DMS 273 treated with DMSO at 0.1 percent for 48 hours (cell line): ENCODE data around the gene APOBEC3B.
"Not testable (repeated sequence)": the region's sequence is repeated elsewhere in the genome, so short reads cannot be mapped to it uniquely, and the experiment has no call there.

ENCODE experiments used
- DNase-seq: peaks from one replicate; lab custom pipeline; 2025; lab: John Stamatoyannopoulos, UW

The APOBEC3B gene

GRCh38 chr22:38951734-38952133, 30.4 kb upstream of the APOBEC3B start:
- no peak for DNase-seq

DNA sequence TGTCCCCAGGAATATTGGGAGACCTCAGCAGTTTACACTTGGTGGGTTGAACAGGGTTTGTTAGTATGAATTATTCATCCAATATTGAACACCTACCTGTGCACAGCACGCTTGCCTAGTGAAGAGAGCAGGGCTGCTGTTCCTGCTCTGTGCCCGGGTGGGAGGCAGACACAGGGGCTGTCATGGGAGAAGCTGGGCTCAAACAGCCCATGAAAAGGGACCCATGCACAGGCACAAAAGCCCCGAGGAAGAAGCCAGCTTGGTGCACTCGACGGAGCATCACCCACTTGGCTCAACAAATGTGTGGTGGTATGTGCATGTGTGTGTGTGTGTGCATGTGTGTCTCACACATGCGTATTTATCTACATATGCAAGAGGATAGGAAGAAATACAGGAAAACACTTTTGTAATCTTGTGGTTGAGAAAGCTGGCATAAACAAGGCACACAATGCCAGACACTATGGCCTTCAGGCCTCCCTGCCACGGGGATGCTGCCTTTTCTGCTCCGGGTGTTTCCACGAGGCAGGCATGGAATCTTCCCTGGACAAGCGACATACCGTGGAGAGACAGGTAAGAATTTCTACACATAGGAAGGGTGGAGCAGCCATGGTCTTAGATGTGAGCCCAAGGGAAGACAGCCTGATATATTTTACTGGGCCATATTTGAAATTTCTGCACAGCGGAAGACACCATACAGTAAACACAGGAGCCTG, 29.7 kb upstream of the APOBEC3B start:
- no peak for DNase-seq

- no peak for DNase-seq
These were observed 29.1 kb upstream of the APOBEC3B start for GRCh38 chr22:38953091-38953490.

DNA sequence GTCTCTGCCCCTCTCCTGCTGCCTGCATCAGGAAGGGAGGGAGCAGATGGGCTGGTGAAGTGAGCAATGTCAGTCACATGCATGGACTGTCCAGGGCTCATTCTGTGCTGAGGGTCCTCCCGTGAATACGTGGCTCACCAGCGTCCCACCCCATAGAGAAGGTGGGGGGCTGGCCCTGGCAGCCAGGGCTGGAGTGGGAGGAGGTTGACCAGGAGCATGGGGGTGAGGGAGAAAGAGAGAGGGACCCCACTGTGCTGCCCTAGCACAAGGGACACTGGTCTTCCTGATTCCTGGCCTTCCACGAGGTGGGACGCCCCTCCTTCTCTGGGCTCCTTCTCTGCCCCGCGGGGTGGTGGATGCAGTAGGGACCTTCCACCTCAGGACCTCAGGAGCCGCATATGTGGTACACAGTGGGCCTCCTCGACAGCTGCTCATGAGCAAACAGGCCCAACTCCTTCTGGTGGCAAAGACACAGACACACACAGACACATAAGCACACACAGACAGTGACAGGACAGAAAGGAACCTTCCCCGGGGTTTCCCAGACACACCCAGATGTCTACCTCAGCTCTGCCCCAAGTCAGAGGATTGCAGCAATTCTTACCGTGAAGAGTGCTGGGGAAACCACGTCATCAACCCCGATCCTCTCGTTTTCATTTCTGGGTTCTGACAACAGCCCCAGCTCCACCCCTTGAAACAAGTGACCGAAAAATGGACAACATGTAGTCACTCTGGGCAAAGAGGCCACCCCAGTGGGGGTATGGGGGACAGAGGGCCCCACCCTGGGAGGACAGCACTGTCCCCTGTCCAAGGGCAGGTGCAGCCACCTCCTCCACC, 28.4 kb upstream of the APOBEC3B start:
- DNase-seq: no peak

DNA sequence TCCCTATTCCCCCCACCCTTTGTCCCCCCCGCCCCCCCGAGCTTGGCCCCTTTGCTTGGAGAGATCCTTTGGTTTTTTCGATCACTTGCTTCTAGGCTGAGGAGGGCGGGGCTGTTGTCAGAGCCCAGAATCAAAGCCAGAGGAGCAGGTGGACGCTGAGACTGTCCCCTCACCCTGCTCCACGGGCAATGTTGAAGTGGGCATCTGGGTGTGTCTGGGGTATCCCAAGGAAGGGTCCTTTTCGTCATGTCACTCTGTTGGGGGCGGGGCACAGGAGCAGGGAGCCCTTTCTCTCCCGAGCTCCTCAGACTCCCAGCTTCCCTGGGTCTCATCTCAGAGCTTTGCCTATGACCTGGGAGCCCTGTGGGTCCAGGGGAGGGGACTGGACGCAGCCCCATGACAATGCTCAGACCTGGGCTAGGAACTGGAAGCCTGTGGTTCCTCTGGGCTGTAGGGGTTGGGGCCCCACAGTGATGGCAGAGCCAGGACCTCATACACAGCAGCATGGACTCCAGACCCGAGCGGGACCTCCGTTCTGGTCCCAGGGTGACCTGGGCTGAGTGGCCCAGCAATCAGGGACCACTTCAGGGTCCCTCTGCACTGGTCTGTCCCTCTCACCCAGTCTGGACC, 27.6 kb upstream of the APOBEC3B start:
- no peak for DNase-seq

DNA sequence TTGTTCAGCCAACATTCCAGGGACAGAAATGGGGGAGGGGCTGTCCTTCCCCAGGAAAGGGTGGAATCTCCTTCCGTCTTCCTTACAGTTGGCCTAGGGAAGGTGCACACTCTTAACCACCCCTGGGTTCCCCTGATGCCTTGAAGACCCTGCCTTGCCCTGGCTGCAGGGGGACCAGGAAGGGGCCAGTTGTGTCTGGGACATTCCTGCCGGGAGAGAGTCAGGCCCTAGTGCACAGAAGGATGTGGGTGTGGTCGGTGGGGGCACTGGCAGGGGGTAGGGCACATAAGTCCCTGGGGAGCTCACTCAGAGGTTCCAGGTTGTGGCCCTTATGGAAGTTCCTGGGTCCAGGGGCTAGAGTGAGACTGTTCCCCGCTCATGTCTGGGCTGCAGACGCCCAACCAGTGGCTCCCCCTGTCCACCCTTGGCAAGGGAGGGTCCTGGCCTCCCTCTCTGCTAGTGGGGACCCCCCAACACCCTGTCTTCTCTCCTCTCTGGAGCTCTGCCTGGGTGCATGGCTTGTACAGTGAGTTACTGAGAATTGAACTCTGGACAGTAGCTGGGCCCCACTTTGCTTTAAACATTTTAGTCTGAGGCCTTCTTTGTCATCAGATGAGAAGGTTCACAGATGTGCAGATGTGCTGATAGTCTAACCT, 26.8 kb upstream of the APOBEC3B start:
- DNase-seq: no peak

DNA sequence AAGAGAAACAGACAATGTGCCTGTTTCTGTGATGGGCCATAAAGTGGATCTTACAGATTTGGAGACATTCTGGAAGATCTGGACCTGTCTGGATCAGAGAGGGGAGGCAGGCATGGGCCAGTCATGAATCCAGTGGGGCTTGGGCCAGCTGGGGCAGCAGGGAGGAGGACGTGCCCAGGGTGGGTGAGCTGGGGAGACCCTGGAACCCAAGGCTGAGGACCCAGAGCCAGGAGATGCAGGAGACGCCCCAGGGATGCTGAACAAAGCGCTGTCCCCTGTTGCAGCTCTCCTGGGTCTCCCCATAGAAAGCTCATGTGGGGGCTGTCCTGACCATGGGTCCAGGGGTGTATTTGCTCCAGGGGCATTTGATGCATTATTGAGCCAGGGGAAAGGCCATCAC, 26.2 kb upstream of the APOBEC3B start:
- no peak for DNase-seq

DNA sequence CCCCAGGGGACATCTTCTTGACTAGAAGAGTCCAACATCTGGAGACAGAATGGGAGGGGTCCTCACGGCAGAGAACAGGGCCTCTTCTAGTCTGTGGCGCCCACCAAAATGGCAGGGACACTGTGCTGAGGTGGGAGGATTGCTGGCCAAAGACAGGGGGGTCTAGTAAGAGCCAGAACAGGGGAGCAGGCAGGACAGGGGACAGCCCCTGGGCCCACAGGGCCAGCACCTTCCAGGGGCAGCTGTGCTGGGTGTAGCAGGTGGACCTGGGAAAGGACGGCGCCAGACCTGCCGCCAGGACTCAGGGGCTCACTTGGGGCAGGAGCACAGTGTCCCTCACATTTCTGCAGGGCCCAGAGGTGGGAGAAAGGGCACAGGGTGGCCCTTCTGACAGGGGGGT, 25.6 kb upstream of the APOBEC3B start:
- no peak for DNase-seq

DNA sequence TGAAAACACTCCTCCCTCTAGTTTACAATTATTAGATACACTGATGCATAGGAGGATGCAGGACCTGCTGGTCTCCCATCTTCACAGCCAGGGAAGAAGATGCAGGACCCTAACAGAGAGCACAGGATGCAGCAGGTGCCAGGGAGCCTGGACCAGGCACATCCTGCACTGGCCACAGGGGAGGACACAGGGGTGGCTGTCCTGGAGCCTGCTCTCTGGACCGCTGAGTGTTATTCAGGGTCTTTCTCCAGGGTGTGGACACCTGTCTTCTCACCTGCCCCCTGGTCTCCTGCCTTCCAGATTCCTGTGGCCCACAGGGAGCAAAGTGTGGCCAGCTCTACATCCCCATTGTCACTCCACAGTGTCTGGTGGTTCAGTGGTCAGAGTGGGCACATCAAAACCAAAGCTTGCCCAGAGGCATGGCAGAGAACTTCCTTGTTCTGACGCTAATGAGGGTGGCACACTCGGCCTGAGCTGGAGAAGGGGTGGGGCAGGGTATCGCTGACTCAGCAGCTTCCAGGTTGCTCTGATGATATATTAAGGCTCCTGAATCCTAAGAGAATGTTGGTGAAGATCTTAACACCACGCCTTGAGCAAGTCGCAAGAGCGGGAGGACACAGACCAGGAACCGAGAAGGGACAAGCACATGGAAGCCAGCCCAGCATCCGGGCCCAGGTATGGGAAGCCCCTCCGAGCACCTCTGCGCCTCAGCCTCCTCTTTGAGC, 24.9 kb upstream of the APOBEC3B start, which contains the start of gene APOBEC3A:
Gene APOBEC3A (plus strand): TSS at position 564 of the 725 bp plus-strand sequence. CDS start 83 bp downstream, at position 647.
- DNase-seq: no peak

DNA sequence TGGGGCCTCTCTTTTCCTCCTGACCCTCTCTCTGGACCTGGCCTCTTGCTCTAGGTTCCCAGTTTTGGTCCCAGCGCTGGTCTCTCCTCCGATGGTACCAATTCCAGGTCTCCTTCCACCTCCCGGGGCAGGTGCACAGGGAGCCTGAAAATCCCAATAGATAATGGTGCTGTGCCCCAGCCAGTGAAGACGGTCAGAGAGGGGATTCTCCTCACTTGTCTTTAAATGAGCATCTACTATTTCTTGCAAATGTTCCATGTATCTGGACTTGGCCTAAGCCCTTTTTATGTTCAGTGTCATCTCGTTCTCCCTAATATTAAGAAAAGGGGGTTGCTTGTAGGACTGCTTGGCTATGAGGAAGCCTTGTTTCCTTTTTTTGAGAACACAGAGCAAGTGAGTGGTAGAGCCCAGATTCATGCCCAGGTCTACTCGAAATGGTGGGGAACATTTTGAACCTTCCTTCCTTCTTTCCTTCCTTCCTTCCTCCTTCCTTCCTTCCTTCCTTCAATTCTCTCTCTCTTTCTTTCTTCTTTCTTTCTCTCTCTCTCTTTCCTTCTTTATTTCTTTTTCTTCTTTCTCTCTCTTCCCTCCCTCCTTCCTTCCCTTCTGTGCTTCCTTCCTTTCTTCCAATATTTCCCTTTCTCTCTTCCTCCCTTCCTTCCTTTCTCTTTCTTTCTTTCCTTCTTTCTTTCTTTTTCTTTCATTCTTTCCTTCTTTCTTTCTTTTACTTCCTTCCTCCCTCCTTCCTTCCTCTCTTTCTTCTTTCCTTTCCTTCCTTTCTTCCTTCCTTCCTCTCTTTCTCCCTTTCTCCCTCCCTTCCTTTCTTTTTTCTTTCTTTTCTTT, 24.1 kb upstream of the APOBEC3B start:
- DNase-seq: no peak

DNA sequence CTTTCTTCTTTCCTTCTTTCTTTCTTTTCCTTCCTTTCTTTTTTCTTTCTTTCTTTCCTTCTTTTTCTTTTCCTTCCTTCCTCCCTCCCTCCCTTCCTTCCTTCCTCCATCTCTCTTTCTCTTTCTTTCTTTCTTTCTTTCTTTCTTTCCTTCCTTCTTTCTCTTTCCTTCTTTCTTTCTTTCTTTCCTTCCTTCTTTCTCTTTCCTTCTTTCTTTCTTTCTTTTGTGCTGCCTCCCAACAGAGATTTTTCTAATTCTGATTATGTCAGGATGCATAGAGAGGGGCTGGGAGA, 23.6 kb upstream of the APOBEC3B start:
- not testable (repeated sequence) for DNase-seq

DNA sequence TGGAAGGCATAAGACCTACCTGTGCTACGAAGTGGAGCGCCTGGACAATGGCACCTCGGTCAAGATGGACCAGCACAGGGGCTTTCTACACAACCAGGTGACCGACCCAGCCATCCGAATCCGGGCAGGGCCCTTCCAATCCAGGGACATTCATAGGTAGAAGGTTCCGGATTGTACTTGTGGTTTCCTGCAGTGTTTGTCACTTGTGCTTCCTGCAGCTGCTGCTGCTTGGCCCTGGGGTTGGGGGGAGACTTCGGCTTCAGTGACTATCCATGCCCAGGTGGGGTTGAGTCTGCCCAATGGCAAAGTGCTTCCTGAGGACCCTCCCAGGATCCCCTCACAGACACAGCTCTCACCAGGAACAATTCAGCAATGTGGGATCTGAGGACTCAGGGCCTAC, 22.6 kb upstream of the APOBEC3B start:
- DNase-seq: no peak

DNA sequence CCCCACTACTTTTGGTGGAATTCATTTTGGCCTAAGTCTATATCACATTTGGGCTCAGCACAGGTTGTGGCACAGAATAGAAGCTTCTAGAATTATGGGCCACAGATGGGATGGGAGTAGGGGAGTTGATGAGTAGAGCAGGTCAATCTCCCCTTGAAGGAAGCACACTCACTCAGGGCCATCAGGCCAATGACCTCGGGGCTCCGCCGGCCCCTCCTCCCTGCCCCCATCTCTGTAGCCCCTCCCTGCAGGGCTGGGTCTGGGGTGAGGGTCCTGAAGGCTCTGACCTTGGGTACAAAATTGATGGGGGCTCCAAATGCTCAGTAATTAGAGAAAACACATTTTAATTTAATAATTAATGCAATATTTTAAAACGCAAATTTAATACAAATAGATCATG, 21.5 kb upstream of the APOBEC3B start:
- DNase-seq: not testable (repeated sequence)

- not testable (repeated sequence) for DNase-seq
These were observed 18.8 kb upstream of the APOBEC3B start for GRCh38 chr22:38963291-38963738.

DNA sequence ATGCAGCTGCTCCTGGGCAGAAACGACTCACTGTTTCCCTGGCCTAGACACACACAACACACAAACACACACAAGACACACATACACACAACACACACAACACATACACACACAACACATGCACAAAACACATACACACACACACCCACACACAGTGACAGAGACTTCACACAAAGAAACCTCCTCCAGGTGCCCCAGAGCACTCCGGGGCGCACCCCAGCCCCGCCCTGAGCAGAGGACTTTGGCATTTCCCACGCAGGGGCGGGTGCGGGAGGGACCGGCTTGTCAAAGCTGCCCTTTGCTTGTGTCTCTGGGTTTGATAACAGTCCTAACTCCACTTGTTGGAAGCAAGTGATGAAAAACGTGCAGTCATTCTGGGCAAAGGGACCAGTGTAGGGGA, 18.3 kb upstream of the APOBEC3B start:
- DNase-seq: no peak

GRCh38 chr22:38964306-38964705, 17.8 kb upstream of the APOBEC3B start:
- no peak for DNase-seq

DNA sequence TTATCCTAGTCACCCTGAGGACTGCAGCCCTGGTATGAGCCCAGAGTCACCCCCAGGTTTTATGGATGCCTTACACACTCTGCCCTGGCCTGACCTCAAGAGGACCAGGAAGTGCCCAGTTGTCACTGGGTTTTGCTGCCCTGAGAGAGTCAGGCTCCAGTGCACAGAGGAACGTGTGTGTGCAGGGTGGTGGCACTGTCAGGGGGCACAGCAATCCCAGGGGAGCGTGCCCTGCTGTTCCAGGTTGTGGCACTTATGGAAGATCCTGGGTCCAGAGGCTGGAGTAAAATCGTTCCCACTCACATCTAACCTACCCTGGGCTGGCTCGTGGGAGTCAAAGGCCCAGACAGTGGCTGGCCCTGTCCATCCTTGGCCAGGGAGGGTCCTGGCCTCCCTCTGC, 17.2 kb upstream of the APOBEC3B start:
- DNase-seq: no peak

DNA sequence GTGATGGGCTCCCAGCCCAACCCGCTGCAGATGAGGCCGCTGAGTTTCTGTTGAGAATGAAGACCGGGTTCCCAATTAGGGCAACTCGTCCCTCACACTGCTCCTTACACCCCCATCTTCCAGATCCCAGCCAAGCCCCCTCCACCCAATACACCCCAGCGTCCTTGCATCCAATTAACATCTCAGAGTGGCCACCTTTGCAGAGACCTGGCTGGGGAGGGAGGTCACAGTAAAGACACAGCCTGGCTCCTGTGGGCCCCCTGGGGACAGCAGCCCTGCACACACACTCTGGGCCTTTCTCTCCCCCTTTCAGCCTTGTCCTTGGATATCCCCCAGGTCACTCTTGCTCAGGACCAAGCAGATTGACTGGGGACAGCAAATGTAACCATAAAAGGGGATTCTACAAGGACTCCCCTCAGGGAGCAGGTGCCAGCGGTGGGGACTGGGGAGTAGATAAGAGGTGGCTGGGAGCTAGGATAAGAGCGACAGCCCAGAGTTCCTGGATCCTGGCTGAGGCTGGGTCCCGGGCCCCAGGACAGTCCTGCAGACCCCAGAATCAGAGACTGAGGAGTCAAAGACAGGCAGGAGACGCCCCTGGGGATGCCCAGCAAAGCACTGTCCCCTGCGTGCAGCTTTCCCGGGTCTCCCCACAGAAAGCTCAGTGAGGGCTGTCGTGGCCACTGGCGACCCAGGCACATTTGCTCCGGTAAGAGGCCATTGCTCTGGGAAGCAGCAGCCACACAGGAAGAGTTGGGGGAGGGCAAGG, 16.4 kb upstream of the APOBEC3B start:
- DNase-seq: no peak

DNA sequence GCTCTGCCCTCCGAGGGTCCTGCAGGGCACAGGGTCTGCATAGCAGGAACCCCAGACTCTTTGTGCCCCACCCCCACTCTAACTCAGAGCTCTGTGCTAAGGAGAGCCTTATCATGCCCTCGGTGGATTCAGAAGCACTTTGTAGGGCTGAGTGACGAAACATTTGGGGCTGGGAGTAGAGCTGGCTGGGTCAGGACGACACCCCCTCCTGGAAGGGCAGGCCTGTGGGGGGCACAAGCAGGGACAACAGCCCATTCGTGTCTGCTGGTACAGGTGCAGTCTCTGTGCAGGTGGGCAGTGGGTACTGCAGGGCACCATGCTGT, 15.8 kb upstream of the APOBEC3B start:
- DNase-seq: no peak

GRCh38 chr22:38966942-38967341, 15.2 kb upstream of the APOBEC3B start:
- no peak for DNase-seq
